ENCODE results near the gene F12.
A peak's percentile ranks its signal among the peaks of the same experiment; 100 is the strongest.

F12 gene

GRCh38 chr5:177410575-177410974, 1.2 kb upstream of the F12 start:
- no peak overlapping the region for H3K27ac ChIP-seq
- no peak for TF ChIP-seq CTCF (conservative IDR thresholded peaks at IDR 0.05)

GRCh38 chr5:177405805-177406204, 3.6 kb downstream of the F12 start:
- TF ChIP-seq CTCF (conservative IDR thresholded peaks at IDR 0.05), result no peak
- peak overlapping the region; percentile 99; the same call in 1 of the 2 replicates for H3K27ac ChIP-seq

- TF ChIP-seq CTCF (conservative IDR thresholded peaks at IDR 0.05), result no peak
- H3K27ac ChIP-seq, result peak overlapping the region; percentile 99
These were observed 4.1 kb downstream of the F12 start for GRCh38 chr5:177405312-177405711.

- no peak for TF ChIP-seq CTCF (conservative IDR thresholded peaks at IDR 0.05)
- H3K27ac ChIP-seq, result peak overlapping the region; percentile 99
These were observed 4.7 kb downstream of the F12 start for GRCh38 chr5:177404641-177405179.

GRCh38 chr5:177403792-177404640, 5.3 kb downstream of the F12 start:
- peak overlapping the region; percentile 99 for H3K27ac ChIP-seq
- TF ChIP-seq CTCF (conservative IDR thresholded peaks at IDR 0.05), result peak; percentile 85

- TF ChIP-seq CTCF (conservative IDR thresholded peaks at IDR 0.05), result no peak
These were observed 6.1 kb downstream of the F12 start for GRCh38 chr5:177403102-177403791.

More at GRCh38 chr5:177403102-177403791, 6.1 kb downstream of the F12 start:
- H3K27ac ChIP-seq, result peak overlapping the region; percentile 99
